ENCODE data around the gene SRP54.
"Not testable (repeated sequence)": the region's sequence is repeated elsewhere in the genome, so short reads cannot be mapped to it uniquely, and the experiment has no call there.

The SRP54 gene

DNA sequence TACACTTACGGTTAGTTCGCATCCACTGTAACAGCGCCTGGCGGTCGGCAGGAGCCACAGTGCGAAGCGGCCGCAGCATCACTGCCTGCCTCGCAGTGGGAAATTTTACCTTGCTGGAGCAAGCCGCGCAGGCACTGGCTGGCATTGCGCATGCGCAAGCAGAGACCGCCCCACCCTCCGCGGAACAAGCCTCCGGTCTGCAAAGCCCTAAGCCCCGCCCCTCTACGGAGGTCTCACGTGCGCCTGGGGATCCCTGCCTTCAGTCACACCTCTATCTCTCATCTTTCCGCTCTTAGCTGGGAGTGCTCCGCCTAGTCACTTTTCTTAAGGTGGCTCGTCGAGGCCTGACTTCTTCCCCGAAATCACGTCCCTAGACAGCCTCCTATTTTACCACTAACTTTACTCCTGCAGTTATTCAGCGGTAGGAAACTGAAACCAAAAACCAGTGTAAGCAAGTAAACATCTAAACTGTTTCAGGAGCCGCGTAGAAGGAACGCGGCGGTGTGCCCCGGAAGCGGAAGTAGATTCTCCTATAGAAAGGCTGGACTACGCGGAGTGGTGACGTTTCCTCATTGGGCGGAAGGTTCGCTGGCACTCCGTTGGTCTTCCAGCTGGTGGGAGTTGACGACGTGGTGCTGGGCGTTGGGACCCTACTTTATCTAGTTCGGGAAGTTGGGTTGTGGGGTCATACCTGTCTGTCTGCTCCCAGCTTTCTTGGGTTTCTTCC is at the start of gene SRP54:
Gene SRP54, plus strand, starts transcription at position 572 of the 727 bp plus-strand sequence. CDS start 13,718 bp downstream, outside the sequence.
- DNase-seq (ENCODE audit: low spot score), result peak; percentile 100

DNA sequence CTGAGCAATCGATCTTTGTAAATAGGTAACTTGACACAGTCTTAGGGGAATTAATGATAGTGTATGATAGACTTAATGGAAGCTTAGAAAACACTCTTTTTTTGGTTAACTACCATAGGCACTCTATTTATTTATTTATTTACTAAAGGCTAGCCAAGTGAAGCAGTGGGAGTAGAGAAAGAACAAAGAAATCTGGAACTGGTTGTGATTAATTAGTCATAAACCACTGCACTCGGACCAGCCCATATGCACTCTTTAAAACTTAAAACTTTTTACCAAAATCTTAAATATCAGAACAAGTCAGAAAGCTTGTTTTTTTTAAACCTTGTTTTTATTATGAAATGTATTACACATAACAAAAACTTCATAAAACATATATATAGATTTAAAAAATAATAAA is 49.5 kb upstream of the SRP54 start:
- no peak for DNase-seq (ENCODE audit: low spot score)

DNA sequence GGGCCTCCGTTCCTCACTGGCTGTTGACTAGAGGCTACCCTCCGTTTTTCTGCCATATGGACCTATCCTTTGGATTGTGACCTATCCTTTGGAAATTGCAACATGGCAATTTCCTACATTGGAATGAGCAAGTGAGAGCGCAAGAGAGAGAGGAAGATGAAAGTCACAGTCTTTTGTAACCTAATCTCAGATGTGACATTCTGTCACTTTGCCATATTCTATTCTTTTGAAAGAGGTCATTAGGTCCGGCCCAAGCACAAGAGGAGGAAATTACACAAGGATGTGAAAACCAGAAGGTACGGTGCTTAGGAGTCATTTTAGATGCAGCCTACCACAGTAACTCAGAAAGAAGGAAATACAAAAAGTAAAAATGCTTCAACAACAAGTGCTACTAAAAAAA is 47.3 kb upstream of the SRP54 start:
- no peak for DNase-seq (ENCODE audit: low spot score)

DNA sequence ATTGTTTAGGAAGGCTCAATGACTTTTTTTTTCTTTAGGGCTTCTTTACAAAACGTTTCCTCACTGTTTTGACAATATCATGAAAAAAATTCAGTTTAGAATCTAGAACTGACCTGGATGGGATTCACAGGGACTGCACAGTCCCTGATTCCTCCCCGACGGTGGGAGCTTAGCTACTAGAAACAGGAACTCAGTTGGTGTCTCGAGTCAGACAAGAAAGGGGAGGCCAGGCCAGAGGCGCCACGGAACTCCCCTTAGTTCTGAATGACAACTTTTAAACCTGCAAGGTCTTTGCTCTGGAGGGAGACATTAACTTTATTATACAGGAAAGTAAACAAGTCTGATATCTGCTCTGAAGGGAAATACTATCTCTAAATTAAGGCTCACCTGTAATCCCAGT is 45.4 kb upstream of the SRP54 start:
- no peak for DNase-seq (ENCODE audit: low spot score)

DNA sequence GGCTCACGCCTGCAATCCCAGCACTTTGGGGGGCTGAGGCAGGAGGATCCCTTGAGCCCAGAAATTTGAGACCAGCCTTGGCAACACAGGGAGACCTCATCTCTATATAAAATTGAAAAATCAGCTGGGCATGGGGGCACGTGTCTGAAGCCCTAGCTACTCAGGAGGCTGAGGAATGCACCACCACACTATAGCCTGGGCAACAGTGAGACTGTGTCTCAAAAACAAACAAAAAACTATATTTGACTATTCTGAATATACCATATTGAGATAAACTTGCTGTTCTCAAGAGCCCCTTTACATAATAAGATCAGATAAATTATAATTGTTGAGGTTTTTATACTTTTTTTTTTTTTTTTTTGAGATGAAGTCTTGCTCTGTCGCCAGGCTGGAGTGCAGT is 44.9 kb upstream of the SRP54 start:
- no peak for DNase-seq (ENCODE audit: low spot score)

DNA sequence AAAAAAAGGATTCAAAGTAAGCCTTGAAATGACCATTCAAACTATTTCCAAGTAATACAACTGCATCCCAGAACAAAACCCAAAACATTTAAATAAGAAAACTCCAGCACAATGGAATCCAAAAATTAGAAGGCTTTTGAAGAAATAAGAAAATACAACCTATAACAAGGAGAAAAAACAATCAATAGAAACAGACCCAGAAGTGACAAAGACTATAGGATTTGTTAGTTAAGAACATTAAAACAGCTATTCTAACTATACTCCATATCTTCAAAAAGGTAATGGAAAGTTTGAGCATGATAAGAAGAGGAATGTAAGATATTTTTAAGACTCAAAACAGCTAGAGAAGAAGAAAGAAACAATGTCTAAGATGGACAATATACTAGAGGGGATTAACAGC is 39.3 kb upstream of the SRP54 start:
- DNase-seq (ENCODE audit: low spot score), result no peak

DNA sequence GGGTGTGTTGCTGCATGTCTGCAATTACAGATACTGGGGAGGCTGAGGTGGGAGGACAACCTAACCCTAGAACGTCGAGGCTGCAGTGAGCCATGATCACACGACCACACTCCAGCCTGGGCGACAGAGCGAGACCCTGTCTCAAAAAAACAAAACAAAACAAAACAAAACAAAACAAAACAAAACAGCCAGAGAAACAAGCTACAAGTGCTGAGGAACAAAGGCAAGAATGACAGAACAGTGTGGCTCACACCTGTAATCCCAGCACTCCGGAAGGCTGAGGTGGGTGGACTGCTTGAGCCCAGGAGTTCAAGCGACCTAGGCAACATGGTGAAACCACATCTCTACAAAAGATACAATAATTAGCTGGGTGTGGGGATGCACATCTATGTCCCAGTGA is 38.0 kb upstream of the SRP54 start:
- no peak for DNase-seq (ENCODE audit: low spot score)

DNA sequence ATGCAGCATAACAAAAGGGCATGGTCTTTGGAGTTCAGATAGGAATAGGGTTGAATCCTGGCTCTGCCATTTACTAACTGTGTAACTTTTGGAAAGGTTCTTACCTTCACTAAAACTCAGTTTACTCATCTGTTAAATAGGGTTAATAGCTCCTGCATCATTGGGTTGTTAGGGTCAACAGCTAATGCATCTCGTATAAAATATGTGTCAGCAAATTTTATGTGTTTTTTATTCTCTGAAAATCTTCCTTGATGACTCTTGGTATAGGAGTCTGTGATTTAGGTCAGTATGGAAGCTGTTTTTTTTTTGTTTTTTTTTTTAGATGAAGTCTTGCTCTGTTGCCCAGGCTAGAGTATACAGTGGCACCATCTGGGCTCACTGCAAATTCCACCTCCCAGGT is 36.1 kb upstream of the SRP54 start:
- no peak for DNase-seq (ENCODE audit: low spot score)

DNA sequence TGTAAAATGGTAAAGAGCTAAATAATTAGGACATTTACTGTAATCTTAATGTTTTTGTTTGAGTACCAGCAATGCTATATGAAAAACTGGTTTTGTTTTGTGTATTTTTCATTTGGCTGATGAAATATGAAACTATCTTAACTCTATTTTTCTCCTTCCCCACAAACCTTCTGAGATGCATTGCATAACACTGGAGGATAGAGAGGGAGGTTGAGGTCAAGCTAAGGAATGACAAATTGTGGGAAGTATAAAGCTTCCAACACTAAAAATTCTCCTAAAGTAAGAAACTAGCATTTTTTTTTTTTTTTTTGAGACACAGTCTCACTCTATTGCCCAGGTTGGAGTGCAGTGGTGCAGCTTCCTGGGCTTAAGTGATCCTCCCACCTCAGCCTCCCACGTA is 31.5 kb upstream of the SRP54 start:
- no peak for DNase-seq (ENCODE audit: low spot score)

DNA sequence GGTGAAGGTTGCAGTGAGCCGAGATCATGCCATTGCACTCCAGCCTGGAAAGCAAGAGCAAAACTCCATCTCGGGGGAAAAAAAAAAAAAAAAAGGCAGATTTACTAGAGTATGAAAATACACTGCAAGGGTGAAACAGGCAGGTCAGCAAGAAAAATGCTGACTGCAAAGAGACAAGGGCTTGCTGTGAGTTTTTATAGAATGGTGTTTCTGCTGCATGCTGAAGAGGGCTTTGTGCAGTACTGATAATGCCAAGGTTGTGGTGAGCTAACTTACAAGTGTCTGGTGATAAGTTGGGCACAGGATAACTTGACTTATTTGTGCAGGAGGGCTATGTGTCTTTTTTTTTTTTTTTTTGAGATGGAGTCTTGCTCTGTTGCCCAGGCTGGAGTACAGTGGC is 25.9 kb upstream of the SRP54 start:
- no peak for DNase-seq (ENCODE audit: low spot score)

DNA sequence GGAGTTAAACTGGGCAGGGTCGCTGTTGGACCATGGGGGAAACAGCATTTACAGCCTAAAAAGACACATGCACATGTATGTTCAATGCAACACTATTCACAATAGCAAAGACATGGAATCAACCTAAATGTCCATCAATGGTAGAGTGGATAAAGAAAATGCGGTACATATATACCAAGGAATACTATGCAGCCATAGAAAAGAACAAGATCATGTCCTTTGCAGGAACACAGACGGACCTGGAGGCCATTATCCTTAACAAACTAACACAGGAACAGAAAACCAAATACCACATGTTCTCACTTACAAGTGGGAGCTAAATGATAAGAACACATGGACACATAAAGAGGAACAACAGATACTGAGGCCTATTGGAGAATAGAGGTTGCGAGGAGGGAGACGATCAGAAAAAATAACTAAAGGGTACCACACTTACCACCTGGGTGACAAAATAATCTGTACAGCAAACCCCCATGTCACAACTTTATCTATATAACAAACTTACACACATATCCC is 25.0 kb upstream of the SRP54 start:
- no peak for DNase-seq (ENCODE audit: low spot score)

DNA sequence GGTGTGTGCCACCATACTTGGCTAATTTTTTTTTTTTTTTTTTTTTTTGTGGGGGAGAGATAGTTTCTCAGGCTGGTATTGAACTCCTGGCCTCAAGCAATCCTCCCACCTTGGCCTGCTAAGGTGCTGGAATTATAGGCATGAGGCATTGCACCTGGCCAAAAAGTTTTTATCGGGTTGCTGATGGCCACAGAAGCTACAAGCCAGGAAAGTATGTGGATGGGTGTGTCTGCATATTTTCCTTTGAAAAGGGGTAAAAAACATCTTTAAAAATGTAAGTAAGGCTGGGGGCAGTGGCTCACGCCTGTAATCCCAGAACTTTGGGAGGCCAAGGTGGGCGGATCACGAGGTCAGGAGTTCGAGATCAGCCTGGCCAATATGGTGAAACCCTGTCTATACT is 20.7 kb upstream of the SRP54 start:
- not testable (repeated sequence) for DNase-seq (ENCODE audit: low spot score)

DNA sequence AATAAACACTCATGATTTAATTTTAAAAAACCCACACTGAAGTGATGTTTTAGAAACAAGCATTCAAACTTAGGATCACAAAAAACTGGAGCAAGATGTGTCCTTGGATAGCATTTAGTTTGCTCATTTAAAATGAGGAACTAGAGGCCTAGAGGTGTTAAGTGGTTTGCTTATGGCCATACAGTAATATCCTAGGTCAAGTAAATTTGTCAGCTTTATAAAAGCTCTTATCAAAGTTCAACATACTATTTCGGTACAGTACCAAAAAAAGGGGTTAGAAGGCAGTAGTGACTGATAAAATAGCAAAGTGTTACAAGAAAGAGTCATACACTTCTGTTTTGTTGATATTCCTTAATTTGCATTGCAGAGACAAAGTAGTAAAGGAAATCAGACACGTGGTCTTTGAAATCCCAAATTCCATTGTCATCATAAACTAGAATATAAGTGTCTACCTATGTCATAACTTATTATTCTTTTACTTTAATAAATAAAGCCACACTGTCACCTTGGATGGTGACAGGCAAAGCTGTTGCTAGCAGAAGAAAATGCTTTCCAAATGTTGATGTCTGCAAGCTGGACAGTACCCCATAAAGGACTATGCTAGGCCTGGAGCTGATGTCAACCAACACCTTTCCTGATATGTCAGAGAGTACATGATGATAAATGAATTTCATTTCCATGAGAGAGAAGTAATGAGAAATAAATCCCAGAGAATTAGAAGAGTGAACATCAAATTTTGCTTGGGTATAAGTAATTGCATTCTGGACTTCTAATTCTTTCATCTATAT is 17.6 kb upstream of the SRP54 start:
- no peak for DNase-seq (ENCODE audit: low spot score)

DNA sequence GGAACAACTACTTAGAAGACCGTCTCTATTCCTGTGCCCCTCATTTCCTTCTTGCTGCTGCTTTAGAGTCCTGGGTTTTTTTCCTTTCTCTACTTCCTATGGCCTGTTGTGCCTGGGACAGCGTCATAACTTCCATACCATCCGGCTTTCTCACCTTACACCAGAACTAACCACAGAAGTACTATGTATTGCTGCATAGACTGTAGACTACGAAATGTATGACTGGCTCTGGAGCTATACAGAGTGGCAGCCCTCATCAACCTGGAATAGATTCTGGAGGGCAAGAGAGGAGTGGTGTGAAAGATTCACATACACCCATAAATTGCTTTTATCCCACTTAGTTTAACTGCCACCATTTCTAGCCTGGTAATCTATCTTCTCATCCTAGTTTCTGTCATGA is 16.9 kb upstream of the SRP54 start:
- DNase-seq (ENCODE audit: low spot score), result no peak

DNA sequence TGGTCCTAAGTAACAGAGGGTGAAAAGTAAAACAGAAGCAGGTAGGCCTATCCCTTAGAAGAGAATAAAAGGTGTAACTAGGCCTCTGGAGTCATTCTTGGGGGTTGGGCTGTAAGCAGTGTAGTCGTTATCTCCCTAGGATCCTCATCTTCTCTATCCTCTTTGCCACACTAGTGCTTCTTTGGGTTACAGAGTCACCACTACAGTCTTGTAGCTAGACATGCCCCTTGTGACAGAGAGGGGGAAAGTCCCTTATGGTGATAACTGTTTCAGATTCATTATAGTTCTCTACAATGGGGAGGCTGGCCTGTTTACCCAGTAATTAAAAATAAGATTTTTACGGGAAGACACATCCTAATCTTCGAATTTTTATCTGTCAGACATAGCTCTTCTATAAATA is 16.4 kb upstream of the SRP54 start:
- DNase-seq (ENCODE audit: low spot score), result no peak

DNA sequence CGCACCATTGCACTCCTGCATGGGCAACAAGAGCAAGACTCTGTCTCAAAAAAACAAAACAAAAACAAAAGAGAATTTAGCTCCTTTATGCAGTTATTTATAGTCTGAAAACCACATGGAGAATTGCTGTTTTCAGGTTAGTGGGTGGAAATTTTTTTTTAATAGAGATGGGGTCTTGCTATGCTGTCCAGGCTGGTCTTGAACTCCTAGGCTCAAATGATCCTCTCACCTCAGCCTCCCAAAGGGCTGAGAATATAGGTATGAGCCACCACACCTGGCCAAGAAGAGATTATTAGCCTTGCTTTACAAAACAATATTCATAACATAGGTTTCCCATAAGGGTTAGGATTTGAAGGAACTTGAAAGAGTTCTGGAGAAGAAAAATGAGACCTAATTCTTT is 12.1 kb upstream of the SRP54 start:
- no peak for DNase-seq (ENCODE audit: low spot score)

DNA sequence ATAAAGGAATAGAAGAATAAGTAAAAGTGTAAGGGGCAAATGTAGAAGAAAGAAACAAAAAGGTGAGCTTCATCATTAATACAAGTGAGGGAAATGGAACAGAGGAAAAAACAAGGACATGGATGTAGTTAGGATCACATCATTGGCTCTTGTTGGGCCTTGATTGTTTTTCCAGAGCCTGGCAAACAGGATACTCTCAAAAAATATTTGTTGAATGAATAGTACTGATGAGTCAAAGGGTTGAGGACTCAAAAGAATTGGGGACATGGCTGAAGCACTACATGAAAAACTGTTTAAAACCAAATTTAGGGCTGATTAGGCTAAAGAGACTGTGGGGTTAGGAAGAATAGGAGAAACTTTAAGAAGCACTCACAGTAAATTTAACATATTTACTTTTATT is 11.4 kb upstream of the SRP54 start:
- DNase-seq (ENCODE audit: low spot score), result no peak

DNA sequence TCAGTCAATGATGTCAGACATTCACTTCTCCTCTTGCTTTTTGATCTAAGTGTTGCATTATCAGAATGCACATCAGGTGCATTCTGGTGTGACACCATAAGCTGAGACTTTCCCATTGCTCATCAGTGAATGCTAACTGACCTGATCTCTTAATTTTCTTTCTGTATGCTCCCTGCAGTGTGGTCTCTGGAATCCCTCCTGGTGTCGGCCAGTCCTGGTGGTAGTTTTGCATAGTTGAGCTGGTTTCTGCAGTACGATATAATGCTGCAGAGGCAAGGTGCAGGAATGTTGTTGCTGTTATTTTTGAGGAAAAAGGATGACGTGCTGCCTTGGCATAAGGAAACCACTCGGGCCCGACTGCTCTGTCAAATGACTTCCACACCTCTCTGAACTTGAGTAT is 11.0 kb upstream of the SRP54 start:
- DNase-seq (ENCODE audit: low spot score), result no peak

DNA sequence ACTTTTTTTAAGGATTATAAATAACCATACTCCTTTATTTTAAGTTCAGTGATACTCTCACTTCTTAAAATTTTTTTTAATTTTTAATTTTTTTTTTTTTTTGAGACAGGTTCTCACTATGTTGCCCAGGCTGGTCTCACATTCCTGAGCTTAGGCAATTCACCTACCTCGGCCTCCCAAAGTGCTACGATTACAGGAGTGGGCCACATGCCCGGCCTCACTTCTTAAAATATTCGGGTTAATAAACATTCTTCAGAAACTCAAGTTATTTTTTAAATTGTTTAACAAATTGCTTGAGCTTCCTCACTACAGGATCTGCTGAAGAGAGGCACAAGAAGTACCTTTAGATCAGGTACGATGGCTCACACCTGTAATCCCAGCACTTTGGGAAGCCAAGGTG is 4.3 kb upstream of the SRP54 start:
- no peak for DNase-seq (ENCODE audit: low spot score)

DNA sequence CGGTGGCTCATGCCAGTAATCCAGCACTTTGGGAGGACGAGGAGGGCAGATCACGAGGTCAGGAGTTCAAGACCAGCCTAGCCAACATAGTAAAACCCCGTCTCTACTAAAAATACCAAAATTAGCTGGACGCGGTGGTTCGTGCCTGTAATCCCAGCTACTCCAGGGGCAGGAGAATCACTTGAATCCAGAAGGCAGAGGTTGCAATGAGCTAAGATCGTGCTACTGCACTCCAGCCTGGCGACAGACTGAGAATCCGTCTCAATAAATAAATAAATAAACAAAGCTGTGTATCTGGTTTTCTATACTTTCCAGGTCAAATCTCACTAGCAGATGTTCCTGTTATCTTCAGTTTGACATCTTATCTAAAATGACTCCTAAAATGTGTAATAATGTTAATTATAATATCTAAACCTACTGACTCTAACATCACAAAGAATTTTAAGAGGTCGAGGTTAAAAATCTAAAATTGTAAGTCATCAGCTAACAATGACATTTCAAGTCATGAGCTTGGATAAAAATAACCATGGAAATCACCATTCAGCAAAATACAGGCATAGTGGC is 2.4 kb upstream of the SRP54 start:
- no peak for DNase-seq (ENCODE audit: low spot score)

DNA sequence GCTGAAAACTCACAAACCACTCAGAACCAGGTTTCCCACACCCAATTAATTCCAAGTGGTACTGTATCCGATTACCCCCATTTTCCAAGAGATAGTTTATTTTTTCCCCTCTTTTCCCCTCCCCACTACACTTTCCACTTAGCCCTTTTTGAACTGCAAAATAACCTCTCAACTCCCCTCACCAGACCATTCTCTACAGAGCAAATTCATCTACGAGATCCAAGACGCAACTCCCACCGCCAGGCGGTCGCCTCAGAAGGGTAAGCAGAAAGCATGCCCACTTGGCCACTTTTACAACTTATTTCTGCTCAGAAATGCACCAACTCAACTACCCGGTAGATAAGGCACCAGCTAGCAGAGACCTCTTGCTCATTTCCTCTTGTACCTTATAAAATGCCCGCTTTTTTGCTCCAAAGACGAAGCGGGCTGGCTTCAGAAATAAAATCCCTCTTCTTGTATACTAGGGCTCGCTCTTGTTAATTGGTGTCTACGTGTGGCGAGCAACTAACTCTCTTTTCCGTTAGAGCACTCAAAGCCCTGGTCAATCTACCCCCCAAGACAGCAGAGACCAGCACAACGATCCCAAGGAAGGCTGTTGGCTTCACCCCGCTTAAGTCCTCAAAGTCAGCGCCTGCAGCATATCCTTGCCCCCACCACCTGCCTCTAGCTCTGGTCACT is 910 bp upstream of the SRP54 start:
- DNase-seq (ENCODE audit: low spot score), result peak; percentile 28

DNA sequence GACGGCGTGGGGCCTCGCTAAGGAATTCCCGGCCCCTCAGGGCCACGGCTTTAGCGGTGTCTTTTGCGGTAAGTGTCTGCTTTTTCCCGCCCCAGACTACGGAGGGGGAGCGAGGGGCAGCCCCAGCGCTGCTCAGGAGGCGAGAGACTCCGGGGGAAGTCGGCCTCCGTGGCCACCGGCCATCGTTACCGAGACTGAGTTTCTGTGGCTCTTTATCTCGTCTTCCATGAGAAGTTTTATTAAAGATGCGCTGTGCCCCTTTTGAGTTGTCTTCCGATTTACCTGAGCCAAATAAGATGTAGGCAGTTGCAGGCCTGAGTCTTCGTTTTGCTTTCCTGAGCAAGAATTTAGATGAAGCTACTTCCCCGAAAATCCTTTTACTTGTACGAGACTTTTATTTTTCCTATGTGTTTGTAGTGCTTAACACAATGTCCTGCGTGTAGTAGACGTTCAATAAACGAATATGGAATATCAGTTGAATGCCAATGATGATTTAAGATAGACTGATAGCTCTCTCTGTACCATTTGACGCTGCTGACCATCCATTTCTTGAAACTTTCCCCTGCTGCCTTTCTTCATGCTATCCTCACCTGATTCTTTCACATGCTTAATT is 462 bp downstream of the SRP54 start:
- DNase-seq (ENCODE audit: low spot score), result no peak

Measured in CD4-positive, alpha-beta T cell treated with Interleukin-15 for 4 hours (primary cell).